Fibroblast of skin of abdomen (primary cell): Measurements from ENCODE around the gene ARID4B.
"Not testable (repeated sequence)": the region's sequence is repeated elsewhere in the genome, so short reads cannot be mapped to it uniquely, and the experiment has no call there.

Source experiments
- DNase-seq: peaks from one replicate; pipeline ENCODE4 v3.0.0-alpha.2; 2013

Gene ARID4B

DNA sequence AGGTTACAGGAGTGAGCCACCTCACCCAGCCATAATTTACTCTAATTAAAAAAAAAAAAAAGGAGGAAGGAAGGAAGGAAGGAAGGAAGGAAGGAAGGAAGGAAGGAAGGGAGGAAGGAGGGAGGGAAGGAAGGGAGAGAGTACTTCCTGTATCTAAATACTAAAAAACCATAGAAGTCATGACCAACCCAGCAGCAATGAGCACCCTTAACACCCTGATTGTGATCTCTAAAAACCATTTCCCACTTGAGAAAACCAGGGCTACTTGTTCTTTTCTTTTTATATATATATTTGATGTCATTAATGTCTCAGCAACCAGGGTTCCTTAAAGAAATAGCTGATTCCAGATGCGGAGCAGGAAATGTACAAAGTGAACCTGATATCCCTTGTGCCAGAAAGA, 31.2 kb downstream of the ARID4B start:
- DNase-seq, result no peak

- DNase-seq, result no peak
Observed at GRCh38 chr1:235295902-235296350, 32.1 kb downstream of the ARID4B start.

GRCh38 chr1:235293322-235293942, 34.5 kb downstream of the ARID4B start:
- DNase-seq, result no peak

DNA sequence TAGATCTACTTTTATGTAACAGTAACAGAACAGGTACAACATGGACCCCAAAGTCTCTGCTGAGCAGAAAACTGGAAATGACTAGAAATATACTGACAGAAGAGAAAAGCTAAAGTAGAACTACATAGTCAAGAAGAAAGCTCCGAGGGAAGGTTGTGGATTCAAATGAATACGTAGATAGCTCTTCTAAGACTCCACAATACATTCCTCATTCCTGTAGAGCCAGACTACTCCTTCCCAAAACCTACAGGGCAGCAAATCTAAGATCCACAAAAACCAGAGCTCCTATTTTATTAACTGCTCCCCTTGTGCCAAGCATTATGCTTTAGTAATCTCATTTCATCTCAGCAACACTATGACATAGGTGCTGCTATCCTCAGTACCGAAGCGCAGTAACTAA, 35.2 kb downstream of the ARID4B start:
- no peak for DNase-seq

DNA sequence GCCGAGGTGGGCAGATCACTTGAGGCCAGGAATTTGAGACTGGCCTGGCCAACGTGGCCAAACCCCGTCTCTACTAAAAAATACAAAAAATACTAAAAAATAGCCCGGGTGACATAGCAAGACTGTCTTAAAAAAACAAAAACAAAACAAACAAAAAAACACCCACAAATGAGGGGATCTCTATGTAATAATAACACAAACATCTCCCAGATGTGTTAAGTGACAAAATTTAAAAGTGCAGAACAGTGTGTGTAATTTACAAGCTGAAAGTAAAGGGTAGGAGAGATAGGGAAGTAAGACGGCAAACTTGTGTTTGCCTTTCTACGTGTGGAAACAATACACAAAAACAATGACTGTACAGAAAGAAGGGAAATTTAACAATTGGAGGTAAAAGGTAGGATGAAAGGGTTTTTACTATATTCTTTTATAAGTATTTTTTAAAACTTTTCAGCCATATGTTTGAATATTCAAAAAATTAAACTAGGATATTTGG, 36.3 kb downstream of the ARID4B start:
- DNase-seq, result no peak

DNA sequence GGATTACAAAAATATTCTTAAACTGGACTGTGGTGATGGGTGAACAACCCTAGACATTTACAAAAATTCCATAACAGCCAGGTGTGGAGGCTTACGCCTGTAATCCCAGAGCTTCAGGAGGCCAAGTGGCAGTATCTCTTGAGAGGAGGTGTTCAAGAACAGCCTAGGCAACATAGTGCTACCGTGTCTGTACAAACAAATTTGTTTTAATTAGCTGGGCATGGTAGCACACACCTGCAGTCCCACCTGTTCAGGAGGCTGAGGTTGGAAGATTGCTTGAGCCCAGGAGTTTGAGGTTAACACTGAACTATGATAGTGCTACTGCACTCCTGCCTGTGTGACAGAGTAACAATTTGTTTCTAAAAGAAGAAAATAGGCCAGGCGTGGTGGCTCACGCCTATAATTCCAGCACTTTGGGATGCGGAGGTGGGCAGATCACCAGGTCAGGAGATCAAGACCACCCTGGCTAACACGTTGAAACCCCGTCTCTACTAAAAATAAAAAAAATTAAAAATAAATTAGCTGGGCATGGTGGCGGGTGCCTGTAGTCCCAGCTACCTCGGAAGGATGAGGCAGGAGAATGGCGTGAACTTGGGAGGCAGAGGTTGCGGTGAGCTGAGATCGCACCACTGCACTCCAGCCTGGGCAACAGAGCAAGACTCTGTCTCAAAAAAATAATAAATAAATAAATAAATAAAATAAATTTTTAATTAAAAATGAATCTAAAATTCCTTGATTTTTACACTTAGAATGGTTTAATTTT, 37.1 kb downstream of the ARID4B start:
- DNase-seq, result no peak

GRCh38 chr1:235289859-235290739, 37.9 kb downstream of the ARID4B start:
- DNase-seq, result no peak

DNA sequence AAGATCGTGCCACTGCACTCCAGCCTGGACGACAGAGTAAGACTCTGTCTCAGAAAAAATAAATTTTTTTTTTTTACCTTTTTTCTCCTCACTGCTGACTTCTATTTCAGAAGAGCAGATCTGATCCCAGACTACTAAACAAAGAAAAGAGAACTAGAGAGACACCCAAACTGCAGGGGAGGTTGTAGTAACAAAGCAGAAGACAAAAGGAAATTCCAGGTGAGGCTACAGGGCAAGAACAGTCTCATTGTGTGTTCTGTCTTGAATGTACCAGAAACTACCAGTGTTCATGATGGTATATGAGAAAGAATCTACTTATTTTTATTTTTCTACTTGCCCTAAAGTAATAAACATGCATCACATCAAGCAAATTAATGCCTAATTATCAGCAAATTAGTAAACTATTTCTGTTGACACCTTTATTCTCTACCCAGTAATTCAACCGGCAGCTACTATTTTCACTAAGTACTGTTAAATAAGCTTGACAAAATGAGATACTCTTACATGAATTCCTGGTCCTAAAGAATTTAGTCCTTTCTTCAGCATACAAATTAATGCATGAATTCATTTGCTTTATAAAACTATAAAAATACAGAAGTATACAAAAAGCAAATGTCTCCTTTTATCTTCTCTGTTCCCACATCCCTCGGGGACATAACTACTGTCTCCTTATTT, 40.6 kb downstream of the ARID4B start:
- no peak for DNase-seq

DNA sequence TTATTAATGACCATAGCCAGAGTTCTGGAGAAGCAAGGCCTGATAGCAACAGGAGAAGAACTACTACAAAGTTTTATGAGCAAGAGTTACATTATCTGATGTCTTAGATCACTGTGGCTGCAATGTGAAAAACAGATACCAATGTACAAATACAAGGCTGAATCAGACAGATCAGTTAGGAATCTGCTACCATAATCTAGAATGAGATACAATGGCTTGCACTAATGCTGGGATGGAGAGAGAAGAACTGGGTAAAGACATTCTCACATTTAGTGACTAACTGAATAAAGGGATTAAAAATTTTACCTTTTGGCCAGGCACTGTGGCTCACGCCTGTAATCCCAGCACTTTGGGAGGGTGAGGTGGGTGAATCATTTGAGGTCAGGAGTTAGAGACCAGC, 41.3 kb downstream of the ARID4B start:
- no peak for DNase-seq

DNA sequence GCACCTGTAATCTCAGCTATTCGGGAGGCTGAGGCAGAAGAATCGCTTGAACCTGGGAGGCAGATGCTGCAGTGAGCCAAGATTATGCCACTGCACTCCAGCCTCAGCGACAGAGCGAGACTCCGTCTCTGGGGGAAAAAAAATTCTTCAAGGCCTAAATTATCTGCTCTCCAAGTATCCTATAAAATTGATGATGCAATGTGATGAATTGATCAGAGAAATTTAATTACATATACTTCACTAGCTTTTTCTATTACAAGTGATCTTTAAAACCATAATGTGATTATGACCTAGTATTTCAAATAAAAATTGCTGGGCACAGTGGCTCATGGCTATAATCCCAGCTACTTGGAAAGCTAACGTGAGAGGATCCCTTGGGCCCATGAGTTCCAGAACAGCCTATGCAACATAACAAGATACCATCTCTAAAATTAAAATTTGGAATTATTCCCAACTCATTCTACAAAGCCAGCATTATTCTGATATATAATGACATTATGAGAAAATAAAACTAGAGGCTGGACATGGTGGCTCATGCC, 43.7 kb downstream of the ARID4B start:
- DNase-seq, result no peak

DNA sequence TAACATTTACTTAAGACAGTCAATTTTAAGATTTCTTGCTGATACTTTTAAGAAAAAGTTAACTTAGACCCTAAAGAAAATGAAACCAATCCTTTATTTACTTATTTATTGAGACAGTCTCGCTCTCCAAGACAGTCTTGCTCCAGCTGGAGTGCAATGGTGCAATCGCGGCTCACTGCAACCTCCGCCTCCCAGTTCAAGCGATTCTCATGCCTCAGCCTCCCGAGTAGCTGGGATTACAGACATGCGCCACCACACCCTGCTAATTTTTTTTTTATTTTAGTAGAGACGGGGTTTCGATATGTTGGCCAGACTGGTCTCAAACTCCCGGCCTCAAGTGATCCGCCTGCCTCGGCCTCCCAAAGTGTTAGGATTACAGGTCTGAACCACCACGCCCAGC, 44.3 kb downstream of the ARID4B start:
- DNase-seq, result not testable (repeated sequence)

DNA sequence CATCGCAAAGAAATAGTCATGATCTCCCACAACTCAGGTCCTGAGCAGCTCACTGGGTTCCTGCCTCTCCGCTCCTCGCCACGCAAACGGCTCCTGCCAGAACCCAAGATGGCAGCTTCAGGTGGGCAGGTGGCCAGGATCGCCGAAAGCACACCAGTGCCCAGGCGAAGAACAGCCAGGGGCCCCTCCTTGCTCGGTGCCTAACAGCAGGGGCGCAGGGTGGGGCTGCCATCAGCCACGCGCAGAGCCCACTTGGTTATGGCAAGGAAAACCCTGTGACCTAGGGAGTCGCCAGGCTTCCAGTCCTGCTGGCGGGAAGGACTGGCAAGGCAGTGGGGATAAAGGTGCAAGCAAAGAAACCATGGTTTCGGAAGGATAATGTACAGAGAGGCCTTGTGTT, 47.5 kb downstream of the ARID4B start:
- DNase-seq, result no peak

DNA sequence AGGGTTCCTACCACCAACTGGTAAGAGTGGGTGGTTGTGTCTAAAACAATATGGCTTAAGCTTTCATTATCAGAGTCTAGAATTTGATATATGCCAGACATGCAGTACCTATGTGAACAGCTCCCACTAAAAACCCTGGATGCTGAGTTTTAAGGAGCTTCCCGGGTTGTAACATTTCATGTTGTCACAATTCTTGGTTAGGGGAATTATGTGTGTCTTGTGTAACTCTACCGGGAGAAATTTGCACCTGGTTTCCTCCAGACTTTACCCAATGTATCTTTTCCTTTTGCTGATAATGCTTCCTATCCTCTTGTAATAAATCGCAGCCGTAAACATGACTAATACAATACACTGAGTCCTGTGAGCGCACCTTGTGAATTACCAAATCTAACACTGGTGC, 48.3 kb downstream of the ARID4B start:
- DNase-seq, result no peak

DNA sequence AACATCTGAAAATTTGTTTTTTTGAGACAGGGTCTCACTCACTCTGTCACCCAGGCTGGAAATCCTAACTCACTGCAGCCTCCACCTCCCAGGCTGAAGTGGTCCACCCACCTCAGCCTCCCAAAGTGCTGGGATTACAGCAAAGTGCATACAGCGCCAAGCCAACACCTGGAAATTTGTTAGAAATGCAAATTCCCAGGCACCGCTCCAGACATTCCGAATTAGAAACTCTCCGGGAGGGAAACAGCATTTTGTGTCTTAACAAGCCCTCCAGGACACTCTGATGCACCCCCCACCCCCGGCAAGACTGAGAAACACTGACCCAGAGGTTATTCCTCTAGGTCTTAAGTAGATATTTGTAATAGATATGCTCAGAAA, 49.1 kb downstream of the ARID4B start:
- no peak for DNase-seq

- DNase-seq, result no peak
Observed at GRCh38 chr1:235278233-235278914, 49.6 kb downstream of the ARID4B start.

GRCh38 chr1:235277709-235278108, 50.3 kb downstream of the ARID4B start:
- DNase-seq, result peak; percentile 6

DNA sequence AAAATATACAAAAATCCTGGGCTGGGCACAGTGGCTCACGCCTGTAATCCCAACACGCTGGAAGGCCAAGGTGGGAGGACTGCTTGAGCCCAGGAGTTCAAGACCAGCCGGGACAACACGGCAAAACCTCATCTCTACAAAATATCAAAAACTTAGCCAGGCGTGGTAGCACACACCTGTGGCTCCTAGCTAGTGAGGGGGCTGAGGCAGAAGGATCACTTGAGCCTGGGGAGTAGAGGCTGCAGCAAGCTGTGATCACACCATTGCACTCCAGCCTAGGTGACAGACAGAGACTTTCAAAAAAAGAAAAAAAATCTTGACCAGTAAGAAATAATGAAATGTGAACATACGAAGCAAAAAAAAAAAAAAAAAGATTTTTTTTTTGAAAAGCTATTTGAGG, 52.1 kb downstream of the ARID4B start:
- DNase-seq, result no peak

- DNase-seq, result no peak
Observed at GRCh38 chr1:235275223-235275622, 52.8 kb downstream of the ARID4B start.

- no peak for DNase-seq
Observed at GRCh38 chr1:235272851-235273250, 55.1 kb downstream of the ARID4B start.

GRCh38 chr1:235270625-235271024, 57.4 kb downstream of the ARID4B start:
- DNase-seq, result peak; percentile 10

GRCh38 chr1:235269990-235270389, 58.0 kb downstream of the ARID4B start:
- not testable (repeated sequence) for DNase-seq
